ENCODE measurements around the gene ASCC3.
"Not testable (repeated sequence)": the region's sequence is repeated elsewhere in the genome, so short reads cannot be mapped to it uniquely, and the experiment has no call there.

ASCC3 gene

GRCh38 chr6:100774681-100775080 lies 106.4 kb downstream of the ASCC3 start:
- Histone ChIP-seq H3K4me3 (ENCODE audit: low read length in 2 of 2) (no peak overlapping the region), H3K27me3 (ENCODE audit: control insufficient read depth in 1 of 2, insufficient read depth in 2 of 2, low read length in 2 of 2) (no peaks in the 10 kb centered on the region)

GRCh38 chr6:100768816-100769351 lies 112.2 kb downstream of the ASCC3 start:
- H3K36me3 ChIP-seq (ENCODE audit: control insufficient read depth in 2 of 2, insufficient read depth in 2 of 2, low read length in 2 of 2): peaks cover 2 to 8% of the 10 kb centered on the region in 2 donors
- no peaks in the 10 kb centered on the region for H3K4me1 ChIP-seq (ENCODE audit: control insufficient read depth, insufficient read depth, low read length)
- H3K27me3 ChIP-seq (ENCODE audit: control insufficient read depth in 1 of 2, insufficient read depth in 2 of 2, low read length in 2 of 2): no peaks in the 10 kb centered on the region
- H3K9ac ChIP-seq (ENCODE audit: low read length in 2 of 2): no peak overlapping the region
- no peaks in the 10 kb centered on the region for H3K9me3 ChIP-seq (ENCODE audit: control insufficient read depth in 2 of 2, low read length in 2 of 2)
- no peak overlapping the region for H3K4me3 ChIP-seq (ENCODE audit: low read length in 2 of 2)
- H3K27ac ChIP-seq (ENCODE audit: low read length): no peak overlapping the region

More at GRCh38 chr6:100774681-100775080, 106.4 kb downstream of the ASCC3 start:
- no peak overlapping the region for H3K9ac ChIP-seq (ENCODE audit: low read length in 2 of 2)
- no peak overlapping the region for H3K27ac ChIP-seq (ENCODE audit: low read length)
- no peaks in the 10 kb centered on the region for H3K9me3 ChIP-seq (ENCODE audit: control insufficient read depth in 2 of 2, low read length in 2 of 2)
- no peaks in the 10 kb centered on the region for H3K4me1 ChIP-seq (ENCODE audit: control insufficient read depth, insufficient read depth, low read length)
- H3K36me3 ChIP-seq (ENCODE audit: control insufficient read depth in 2 of 2, insufficient read depth in 2 of 2, low read length in 2 of 2): no peaks in the 10 kb centered on the region

DNA sequence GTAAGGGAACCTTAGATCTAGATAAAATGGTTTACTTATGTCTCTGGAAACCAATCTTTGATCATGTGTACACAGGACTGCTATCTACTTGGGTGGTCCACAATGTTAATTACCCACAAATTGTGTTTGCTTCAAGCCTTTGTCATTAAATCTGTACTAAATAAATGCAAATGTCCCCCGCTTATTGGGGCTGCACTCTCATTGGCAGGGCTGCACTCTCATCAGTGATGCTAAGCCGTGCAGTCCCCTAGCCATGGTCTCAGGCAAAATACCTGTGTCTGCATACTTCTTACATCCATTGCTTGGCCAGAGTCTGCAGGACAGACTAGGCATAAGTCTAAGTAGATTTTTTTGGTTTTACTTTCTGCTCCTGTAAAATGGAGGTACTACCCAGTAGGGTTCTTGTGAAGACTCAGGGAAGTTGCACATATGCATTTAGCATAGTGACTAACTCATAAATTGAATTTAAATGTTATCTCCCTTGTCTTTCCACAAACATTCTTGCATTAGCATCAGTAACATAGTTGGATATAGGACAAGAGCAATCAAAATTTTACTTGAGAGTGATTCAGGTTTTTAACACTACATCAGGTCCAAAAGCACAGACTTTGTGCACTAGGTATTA lies 117.4 kb downstream of the ASCC3 start:
- no peaks in the 10 kb centered on the region for H3K4me1 ChIP-seq (ENCODE audit: control insufficient read depth, insufficient read depth, low read length)
- H3K27me3 ChIP-seq (ENCODE audit: control insufficient read depth in 1 of 2, insufficient read depth in 2 of 2, low read length in 2 of 2): no peaks in the 10 kb centered on the region
- H3K36me3 ChIP-seq (ENCODE audit: control insufficient read depth in 2 of 2, insufficient read depth in 2 of 2, low read length in 2 of 2): peaks cover 2 to 10% of the 10 kb centered on the region in 2 donors
- no peak overlapping the region for H3K4me3 ChIP-seq (ENCODE audit: low read length in 2 of 2)
- H3K9me3 ChIP-seq (ENCODE audit: control insufficient read depth in 2 of 2, low read length in 2 of 2): no peaks in the 10 kb centered on the region
- no peak overlapping the region for H3K27ac ChIP-seq (ENCODE audit: low read length)
- H3K9ac ChIP-seq (ENCODE audit: low read length in 2 of 2): no peak overlapping the region

DNA sequence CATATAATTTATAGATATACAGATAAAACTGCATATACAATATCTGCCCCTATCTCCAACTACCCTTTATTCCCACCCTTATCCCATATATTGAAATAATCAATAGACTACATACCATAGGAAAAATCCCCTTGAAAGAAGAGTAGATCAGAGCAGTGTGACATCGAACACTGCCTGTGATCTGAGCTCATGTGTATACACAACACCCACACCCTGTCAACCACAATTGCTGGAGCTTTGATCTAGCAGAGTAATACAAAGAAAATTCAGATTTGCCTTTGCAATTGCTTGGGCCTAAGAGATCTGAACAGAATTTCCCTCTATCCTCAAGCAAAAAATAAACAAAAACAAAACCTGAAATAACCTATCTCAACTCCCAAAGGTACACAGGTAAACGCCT lies 119.3 kb downstream of the ASCC3 start:
- no peaks in the 10 kb centered on the region for H3K4me1 ChIP-seq (ENCODE audit: control insufficient read depth, insufficient read depth, low read length)
- no peak overlapping the region for H3K4me3 ChIP-seq (ENCODE audit: low read length in 2 of 2)
- no peak overlapping the region for H3K27ac ChIP-seq (ENCODE audit: low read length)
- H3K9ac ChIP-seq (ENCODE audit: low read length in 2 of 2): no peak overlapping the region
- no peaks in the 10 kb centered on the region for H3K9me3 ChIP-seq (ENCODE audit: control insufficient read depth in 2 of 2, low read length in 2 of 2)
- peaks cover 2 to 10% of the 10 kb centered on the region in 2 donors for H3K36me3 ChIP-seq (ENCODE audit: control insufficient read depth in 2 of 2, insufficient read depth in 2 of 2, low read length in 2 of 2)
- H3K27me3 ChIP-seq (ENCODE audit: control insufficient read depth in 1 of 2, insufficient read depth in 2 of 2, low read length in 2 of 2): no peaks in the 10 kb centered on the region

DNA sequence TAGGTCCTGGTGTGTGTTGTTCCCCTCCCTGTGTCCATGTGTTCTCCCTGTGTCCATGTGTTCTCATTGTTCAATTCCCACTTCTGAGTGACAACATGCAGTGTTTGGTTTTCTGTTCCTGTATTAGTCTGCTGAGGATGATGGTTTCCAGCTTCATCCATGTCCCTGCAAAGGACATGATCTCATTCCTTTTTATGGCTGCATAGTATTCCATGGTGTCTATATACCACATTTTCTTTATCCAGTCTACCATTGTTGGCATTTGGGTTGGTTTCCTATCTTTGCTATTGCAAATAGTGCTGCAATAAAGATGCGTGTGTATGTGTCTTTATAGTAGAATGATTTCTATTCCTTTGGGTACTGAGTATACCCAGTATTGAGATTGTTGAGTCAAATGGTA lies 122.7 kb downstream of the ASCC3 start:
- H3K27me3 ChIP-seq (ENCODE audit: control insufficient read depth in 1 of 2, insufficient read depth in 2 of 2, low read length in 2 of 2); H3K36me3 ChIP-seq (ENCODE audit: control insufficient read depth in 2 of 2, insufficient read depth in 2 of 2, low read length in 2 of 2); H3K9me3 ChIP-seq (ENCODE audit: control insufficient read depth in 2 of 2, low read length in 2 of 2); H3K27ac ChIP-seq (ENCODE audit: low read length); H3K4me3 ChIP-seq (ENCODE audit: low read length in 2 of 2); H3K4me1 ChIP-seq (ENCODE audit: control insufficient read depth, insufficient read depth, low read length); H3K9ac ChIP-seq (ENCODE audit: low read length in 2 of 2): not testable (repeated sequence)

DNA sequence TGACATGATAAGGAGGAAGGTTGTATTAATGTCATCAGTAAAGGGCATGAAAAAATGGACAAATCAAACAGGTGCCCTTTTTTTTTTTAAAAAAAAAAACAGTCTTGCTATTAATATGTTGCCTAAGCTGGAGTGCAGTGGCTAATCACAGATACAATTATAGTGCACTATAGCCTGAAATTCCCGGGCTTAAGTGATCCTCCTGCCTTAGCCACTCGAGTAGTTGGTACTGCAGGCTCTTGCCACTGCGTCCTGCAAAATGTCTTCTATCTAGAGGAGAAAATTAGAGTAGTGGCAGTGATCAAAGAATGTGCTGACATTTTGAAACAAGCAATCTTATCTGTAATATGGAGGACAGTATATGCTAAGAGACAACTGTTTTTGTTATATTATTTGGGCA lies 127.7 kb downstream of the ASCC3 start:
- H3K9ac ChIP-seq (ENCODE audit: low read length in 2 of 2): no peak overlapping the region
- no peaks in the 10 kb centered on the region for H3K4me1 ChIP-seq (ENCODE audit: control insufficient read depth, insufficient read depth, low read length)
- no peaks in the 10 kb centered on the region for H3K9me3 ChIP-seq (ENCODE audit: control insufficient read depth in 2 of 2, low read length in 2 of 2)
- H3K4me3 ChIP-seq (ENCODE audit: low read length in 2 of 2): no peak overlapping the region
- no peaks in the 10 kb centered on the region for H3K36me3 ChIP-seq (ENCODE audit: control insufficient read depth in 2 of 2, insufficient read depth in 2 of 2, low read length in 2 of 2)
- no peaks in the 10 kb centered on the region for H3K27me3 ChIP-seq (ENCODE audit: control insufficient read depth in 1 of 2, insufficient read depth in 2 of 2, low read length in 2 of 2)
- H3K27ac ChIP-seq (ENCODE audit: low read length): no peak overlapping the region

- H3K27ac ChIP-seq (ENCODE audit: low read length): no peak overlapping the region
- H3K27me3 ChIP-seq (ENCODE audit: control insufficient read depth in 1 of 2, insufficient read depth in 2 of 2, low read length in 2 of 2): no peaks in the 10 kb centered on the region
- H3K4me3 ChIP-seq (ENCODE audit: low read length in 2 of 2): no peak overlapping the region
- no peaks in the 10 kb centered on the region for H3K36me3 ChIP-seq (ENCODE audit: control insufficient read depth in 2 of 2, insufficient read depth in 2 of 2, low read length in 2 of 2)
- no peaks in the 10 kb centered on the region for H3K9me3 ChIP-seq (ENCODE audit: control insufficient read depth in 2 of 2, low read length in 2 of 2)
- H3K9ac ChIP-seq (ENCODE audit: low read length in 2 of 2): no peak overlapping the region
- no peaks in the 10 kb centered on the region for H3K4me1 ChIP-seq (ENCODE audit: control insufficient read depth, insufficient read depth, low read length)
These were observed 129.5 kb downstream of the ASCC3 start for GRCh38 chr6:100751590-100751989.

DNA sequence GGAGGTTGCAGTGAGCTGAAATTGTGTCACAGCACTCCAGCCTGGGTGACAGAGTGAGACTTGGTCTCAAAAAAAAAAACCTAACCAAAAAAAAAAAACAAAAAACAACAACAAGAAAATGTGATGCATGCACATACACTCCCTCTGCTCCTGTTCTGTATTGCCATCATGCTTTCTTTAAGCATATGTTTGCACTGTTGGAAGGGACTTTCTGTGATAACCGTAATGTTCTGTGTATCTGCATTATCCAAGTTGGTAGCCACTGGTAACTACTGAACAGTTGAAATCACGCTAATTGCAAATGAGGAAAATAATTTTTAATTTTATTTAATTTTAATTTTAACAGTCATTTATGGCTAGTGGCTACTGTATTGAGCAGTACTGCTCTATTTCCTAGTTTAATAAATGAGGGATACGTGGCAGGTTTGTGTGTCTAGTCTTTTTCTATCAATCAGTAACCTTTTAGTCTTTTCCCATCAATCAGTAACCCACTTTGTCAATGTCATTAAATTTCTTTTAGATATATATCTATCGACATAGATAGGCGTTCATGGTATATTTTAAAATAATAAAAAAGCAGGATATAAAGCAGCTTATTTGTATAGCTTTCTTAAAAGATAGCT lies 135.6 kb downstream of the ASCC3 start:
- Histone ChIP-seq H3K4me3 (ENCODE audit: low read length in 2 of 2) (no peak overlapping the region), H3K27ac (ENCODE audit: low read length) (no peak overlapping the region), H3K36me3 (ENCODE audit: control insufficient read depth in 2 of 2, insufficient read depth in 2 of 2, low read length in 2 of 2) (no peaks in the 10 kb centered on the region), H3K9ac (ENCODE audit: low read length in 2 of 2) (no peak overlapping the region), H3K4me1 (ENCODE audit: control insufficient read depth, insufficient read depth, low read length) (no peaks in the 10 kb centered on the region), H3K9me3 (ENCODE audit: control insufficient read depth in 2 of 2, low read length in 2 of 2) (no peaks in the 10 kb centered on the region), H3K27me3 (ENCODE audit: control insufficient read depth in 1 of 2, insufficient read depth in 2 of 2, low read length in 2 of 2) (no peaks in the 10 kb centered on the region)

- no peak overlapping the region for H3K4me3 ChIP-seq (ENCODE audit: low read length in 2 of 2)
- H3K9me3 ChIP-seq (ENCODE audit: control insufficient read depth in 2 of 2, low read length in 2 of 2): no peaks in the 10 kb centered on the region
- H3K36me3 ChIP-seq (ENCODE audit: control insufficient read depth in 2 of 2, insufficient read depth in 2 of 2, low read length in 2 of 2): no peaks in the 10 kb centered on the region
- H3K9ac ChIP-seq (ENCODE audit: low read length in 2 of 2): no peak overlapping the region
- H3K27ac ChIP-seq (ENCODE audit: low read length): no peak overlapping the region
- no peaks in the 10 kb centered on the region for H3K4me1 ChIP-seq (ENCODE audit: control insufficient read depth, insufficient read depth, low read length)
- no peaks in the 10 kb centered on the region for H3K27me3 ChIP-seq (ENCODE audit: control insufficient read depth in 1 of 2, insufficient read depth in 2 of 2, low read length in 2 of 2)
These were observed 140.7 kb downstream of the ASCC3 start for GRCh38 chr6:100740439-100740838.

- H3K9me3 ChIP-seq (ENCODE audit: control insufficient read depth in 2 of 2, low read length in 2 of 2); H3K36me3 ChIP-seq (ENCODE audit: control insufficient read depth in 2 of 2, insufficient read depth in 2 of 2, low read length in 2 of 2); H3K4me3 ChIP-seq (ENCODE audit: low read length in 2 of 2); H3K27me3 ChIP-seq (ENCODE audit: control insufficient read depth in 1 of 2, insufficient read depth in 2 of 2, low read length in 2 of 2); H3K4me1 ChIP-seq (ENCODE audit: control insufficient read depth, insufficient read depth, low read length); H3K9ac ChIP-seq (ENCODE audit: low read length in 2 of 2); H3K27ac ChIP-seq (ENCODE audit: low read length): not testable (repeated sequence)
These were observed 143.4 kb downstream of the ASCC3 start for GRCh38 chr6:100737720-100738119.

DNA sequence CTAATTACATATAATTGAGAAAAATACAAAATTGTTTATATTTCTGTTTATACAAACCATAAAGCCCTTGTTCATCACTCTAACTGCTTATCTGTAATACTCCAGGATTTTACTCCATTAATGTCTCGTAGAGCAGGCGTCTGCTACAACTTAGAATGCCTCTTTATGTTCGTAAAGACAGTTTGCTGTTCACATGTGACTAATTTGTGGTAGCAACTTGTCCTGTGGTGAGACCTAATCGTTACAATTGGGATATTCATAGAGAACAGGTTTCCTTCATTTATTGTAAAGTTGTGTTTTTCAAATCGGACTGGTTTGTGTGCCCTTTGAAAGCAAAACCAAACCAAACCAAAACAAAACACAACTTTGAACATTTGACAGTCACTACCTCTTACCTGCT lies 149.7 kb downstream of the ASCC3 start:
- Histone ChIP-seq H3K4me1 (ENCODE audit: control insufficient read depth, insufficient read depth, low read length) (no peaks in the 10 kb centered on the region), H3K4me3 (ENCODE audit: low read length in 2 of 2) (no peak overlapping the region), H3K27me3 (ENCODE audit: control insufficient read depth in 1 of 2, insufficient read depth in 2 of 2, low read length in 2 of 2) (no peaks in the 10 kb centered on the region), H3K27ac (ENCODE audit: low read length) (no peak overlapping the region), H3K9me3 (ENCODE audit: control insufficient read depth in 2 of 2, low read length in 2 of 2) (no peaks in the 10 kb centered on the region), H3K36me3 (ENCODE audit: control insufficient read depth in 2 of 2, insufficient read depth in 2 of 2, low read length in 2 of 2) (no peaks in the 10 kb centered on the region), H3K9ac (ENCODE audit: low read length in 2 of 2) (no peak overlapping the region)

All from stomach smooth muscle (tissue), 2 donors.